GDM1 (cell line): ENCODE data around the gene ZBTB45.
"Not testable (repeated sequence)": the region's sequence is repeated elsewhere in the genome, so short reads cannot be mapped to it uniquely, and the experiment has no call there.

Experiments used
- DNase-seq: peaks from one replicate; lab custom pipeline; 2025; lab: John Stamatoyannopoulos, UW

The ZBTB45 gene

GRCh38 chr19:58554494-58555368, 35.1 kb upstream of the ZBTB45 start, which contains the start of gene CHMP2A:
Gene CHMP2A (minus strand): TSS chr19:58555105. CDS start chr19:58554212, 893 bp downstream.
- DNase-seq = no peak

- DNase-seq = no peak
These were observed 34.3 kb upstream of the ZBTB45 start for GRCh38 chr19:58553799-58554493.

- DNase-seq = no peak
These were observed 33.0 kb upstream of the ZBTB45 start for GRCh38 chr19:58552655-58553054.

- no peak for DNase-seq
These were observed 32.2 kb upstream of the ZBTB45 start for GRCh38 chr19:58551577-58552471.

- no peak for DNase-seq
These were observed 31.5 kb upstream of the ZBTB45 start for GRCh38 chr19:58551123-58551497.

GRCh38 chr19:58550362-58551122, 30.9 kb upstream of the ZBTB45 start:
- no peak for DNase-seq

- no peak for DNase-seq
These were observed 30.2 kb upstream of the ZBTB45 start for GRCh38 chr19:58549664-58550361.

GRCh38 chr19:58548859-58549663, 29.5 kb upstream of the ZBTB45 start:
- no peak for DNase-seq

- no peak for DNase-seq
These were observed 28.0 kb upstream of the ZBTB45 start for GRCh38 chr19:58547323-58548312.

- DNase-seq = no peak
These were observed 26.5 kb upstream of the ZBTB45 start for GRCh38 chr19:58546019-58546530.

- DNase-seq = no peak
These were observed 25.8 kb upstream of the ZBTB45 start for GRCh38 chr19:58545286-58546018.

- no peak for DNase-seq
These were observed 25.1 kb upstream of the ZBTB45 start for GRCh38 chr19:58544591-58545285.

GRCh38 chr19:58543826-58544590, 24.4 kb upstream of the ZBTB45 start, which contains the start of gene TRIM28:
Gene TRIM28 (plus strand): TSS chr19:58544064. CDS start chr19:58544758, 694 bp downstream.
- DNase-seq = no peak

- DNase-seq = not testable (repeated sequence)
These were observed 23.2 kb upstream of the ZBTB45 start for GRCh38 chr19:58542641-58543372.

GRCh38 chr19:58539169-58539559, 19.6 kb upstream of the ZBTB45 start:
- not testable (repeated sequence) for DNase-seq
